Activated naive CD8-positive, alpha-beta T cell treated with anti-CD3 and anti-CD28 coated beads for 36 hours (primary cell): ENCODE data around the gene HK2. TPM values are rescaled to one million over a fixed set of nuclear protein-coding genes. Genes with fewer than 3 reads are reported as not detected.
"Not testable (repeated sequence)": the region's sequence is repeated elsewhere in the genome, so short reads cannot be mapped to it uniquely, and the experiment has no call there.

ENCODE experiments used
- DNase-seq: peaks from one replicate; pipeline ENCODE4 v3.0.0; 2021
- H3K27ac Mint-ChIP-seq: one replicate; pipeline ENCODE4 v1.8.0; 2022; ENCODE audit warnings: mild to moderate bottlenecking, moderate library complexity, mixed read lengths
- H3K27me3 Mint-ChIP-seq: one replicate; pipeline ENCODE4 v1.8.0; 2022; ENCODE audit warnings: mild to moderate bottlenecking, mixed read lengths
- H3K36me3 Mint-ChIP-seq: one replicate; pipeline ENCODE4 v1.8.0; 2021; ENCODE audit warnings: mild to moderate bottlenecking, mixed read lengths
- H3K4me1 Mint-ChIP-seq: one replicate; pipeline ENCODE4 v1.8.0; 2021; ENCODE audit warnings: mixed read lengths
- H3K4me3 Mint-ChIP-seq: one replicate; pipeline ENCODE4 v1.8.0; 2022; ENCODE audit warnings: mild to moderate bottlenecking, moderate library complexity, mixed read lengths
- H3K9me3 Mint-ChIP-seq: one replicate; pipeline ENCODE4 v1.8.0; 2022; ENCODE audit warnings: mixed read lengths
- total RNA-seq, 2 experiments: library from RNA; stranded (reverse); gene quantifications; one replicate each; pipeline ENCODE4 v1.2.3, GENCODE V29; 2021

Gene HK2
- total RNA-seq, 2 experiments from 2014 or later = 101 to 102 TPM

- H3K27me3 Mint-ChIP-seq = no peaks in the 10 kb centered on the region
- DNase-seq = no peak
- H3K36me3 Mint-ChIP-seq = no peaks in the 10 kb centered on the region
- H3K27ac Mint-ChIP-seq = no peak overlapping the region
- no peaks in the 10 kb centered on the region for H3K4me1 Mint-ChIP-seq
- H3K9me3 Mint-ChIP-seq = no peaks in the 10 kb centered on the region
- no peak overlapping the region for H3K4me3 Mint-ChIP-seq
Observed at GRCh38 chr2:74822771-74823566, 11.0 kb upstream of the HK2 start.

GRCh38 chr2:74824679-74825078, 9.2 kb upstream of the HK2 start:
- Mint-ChIP-seq H3K27me3 (no peaks in the 10 kb centered on the region), H3K36me3 (no peaks in the 10 kb centered on the region), H3K4me1 (no peaks in the 10 kb centered on the region), H3K4me3 (no peak overlapping the region), H3K9me3 (no peaks in the 10 kb centered on the region), H3K27ac (no peak overlapping the region)
- DNase-seq = no peak

GRCh38 chr2:74828543-74828942, 5.4 kb upstream of the HK2 start:
- no peaks in the 10 kb centered on the region for H3K9me3 Mint-ChIP-seq
- H3K27ac Mint-ChIP-seq = no peak overlapping the region
- no peak overlapping the region for H3K4me3 Mint-ChIP-seq
- peaks cover 18% of the 10 kb centered on the region for H3K4me1 Mint-ChIP-seq
- peaks cover 7% of the 10 kb centered on the region for H3K36me3 Mint-ChIP-seq
- no peaks in the 10 kb centered on the region for H3K27me3 Mint-ChIP-seq
- no peak for DNase-seq

GRCh38 chr2:74831693-74832530, 2.0 kb upstream of the HK2 start:
- Mint-ChIP-seq H3K27me3 (no peaks in the 10 kb centered on the region), H3K9me3 (no peaks in the 10 kb centered on the region), H3K36me3 (peaks cover 27% of the 10 kb centered on the region), H3K4me1 (peaks cover 34% of the 10 kb centered on the region), H3K27ac (peak overlapping the region; percentile 1), H3K4me3 (no peak overlapping the region)
- DNase-seq = no peak

- Mint-ChIP-seq H3K4me3 (peak overlapping the region; percentile 96), H3K27ac (peak overlapping the region; percentile 97), H3K4me1 (peaks cover 53% of the 10 kb centered on the region), H3K36me3 (peaks cover 47% of the 10 kb centered on the region)
- H3K9me3 Mint-ChIP-seq, H3K27me3 Mint-ChIP-seq: not testable (repeated sequence)
- DNase-seq = peak; percentile 47
Observed at GRCh38 chr2:74834234-74834791, 386 bp downstream of the HK2 start.

- Mint-ChIP-seq H3K4me3 (peak overlapping the region; percentile 96), H3K9me3 (no peaks in the 10 kb centered on the region), H3K27ac (peak overlapping the region; percentile 97), H3K27me3 (no peaks in the 10 kb centered on the region), H3K4me1 (peaks cover 56% of the 10 kb centered on the region), H3K36me3 (peaks cover 54% of the 10 kb centered on the region)
- DNase-seq = peak; percentile 81
Observed at GRCh38 chr2:74834792-74835755, 1.1 kb downstream of the HK2 start.

- peak overlapping the region; percentile 79 for H3K27ac Mint-ChIP-seq
- peaks cover 61% of the 10 kb centered on the region for H3K36me3 Mint-ChIP-seq
- no peaks in the 10 kb centered on the region for H3K9me3 Mint-ChIP-seq
- DNase-seq = no peak
- no peaks in the 10 kb centered on the region for H3K27me3 Mint-ChIP-seq
- peaks cover 63% of the 10 kb centered on the region for H3K4me1 Mint-ChIP-seq
- H3K4me3 Mint-ChIP-seq = peak overlapping the region; percentile 96
Observed at GRCh38 chr2:74835831-74836674, 2.1 kb downstream of the HK2 start.

- Mint-ChIP-seq H3K9me3 (no peaks in the 10 kb centered on the region), H3K36me3 (peaks cover 64% of the 10 kb centered on the region), H3K27ac (no peak overlapping the region), H3K27me3 (no peaks in the 10 kb centered on the region), H3K4me3 (peak overlapping the region; percentile 96), H3K4me1 (peaks cover 67% of the 10 kb centered on the region)
- no peak for DNase-seq
Observed at GRCh38 chr2:74836675-74837401, 2.9 kb downstream of the HK2 start.

- Mint-ChIP-seq H3K9me3 (no peaks in the 10 kb centered on the region), H3K4me3 (no peak overlapping the region), H3K27ac (no peak overlapping the region), H3K4me1 (peaks cover 83% of the 10 kb centered on the region), H3K36me3 (peaks cover 73% of the 10 kb centered on the region), H3K27me3 (no peaks in the 10 kb centered on the region)
- no peak for DNase-seq
Observed at GRCh38 chr2:74841641-74842040, 7.7 kb downstream of the HK2 start.

- Mint-ChIP-seq H3K9me3 (no peaks in the 10 kb centered on the region), H3K4me3 (peak overlapping the region; percentile 65), H3K4me1 (peaks cover 85% of the 10 kb centered on the region), H3K36me3 (peaks cover 59% of the 10 kb centered on the region), H3K27me3 (no peaks in the 10 kb centered on the region), H3K27ac (peak overlapping the region; percentile 83)
- DNase-seq = no peak
Observed at GRCh38 chr2:74843433-74843832, 9.5 kb downstream of the HK2 start.

- peaks cover 55% of the 10 kb centered on the region for H3K36me3 Mint-ChIP-seq
- DNase-seq = peak; percentile 33
- no peaks in the 10 kb centered on the region for H3K9me3 Mint-ChIP-seq
- no peaks in the 10 kb centered on the region for H3K27me3 Mint-ChIP-seq
- H3K4me3 Mint-ChIP-seq = peak overlapping the region; percentile 65
- H3K27ac Mint-ChIP-seq = peak overlapping the region; percentile 83
- peaks cover 85% of the 10 kb centered on the region for H3K4me1 Mint-ChIP-seq
Observed at GRCh38 chr2:74843899-74844298, 10.0 kb downstream of the HK2 start.

- H3K4me3 Mint-ChIP-seq = no peak overlapping the region
- no peak for DNase-seq
- no peak overlapping the region for H3K27ac Mint-ChIP-seq
- no peaks in the 10 kb centered on the region for H3K9me3 Mint-ChIP-seq
- H3K27me3 Mint-ChIP-seq = no peaks in the 10 kb centered on the region
- H3K4me1 Mint-ChIP-seq = peaks cover 88% of the 10 kb centered on the region
- peaks cover 51% of the 10 kb centered on the region for H3K36me3 Mint-ChIP-seq
Observed at GRCh38 chr2:74844752-74845151, 10.8 kb downstream of the HK2 start.

- Mint-ChIP-seq H3K36me3 (peaks cover 50% of the 10 kb centered on the region), H3K27me3 (no peaks in the 10 kb centered on the region), H3K4me3 (no peak overlapping the region), H3K4me1 (peaks cover 91% of the 10 kb centered on the region), H3K27ac (no peak overlapping the region), H3K9me3 (no peaks in the 10 kb centered on the region)
- no peak for DNase-seq
Observed at GRCh38 chr2:74845217-74845751, 11.4 kb downstream of the HK2 start.
